C4-2B (cell line): ENCODE data around the gene ANKRD6.

ENCODE experiments used
- ZFX ChIP-seq: fragments of 450-650 bp; IDR thresholded peaks from 2 replicates; pipeline ENCODE4 v1.6.1; 2017
- TF ChIP-seq, protein P1 (sequence below): fragments of 450-650 bp; conservative IDR thresholded peaks from 2 replicates; pipeline ENCODE4 v1.5.1; 2017; ENCODE audit warnings: mild to moderate bottlenecking

DNA sequence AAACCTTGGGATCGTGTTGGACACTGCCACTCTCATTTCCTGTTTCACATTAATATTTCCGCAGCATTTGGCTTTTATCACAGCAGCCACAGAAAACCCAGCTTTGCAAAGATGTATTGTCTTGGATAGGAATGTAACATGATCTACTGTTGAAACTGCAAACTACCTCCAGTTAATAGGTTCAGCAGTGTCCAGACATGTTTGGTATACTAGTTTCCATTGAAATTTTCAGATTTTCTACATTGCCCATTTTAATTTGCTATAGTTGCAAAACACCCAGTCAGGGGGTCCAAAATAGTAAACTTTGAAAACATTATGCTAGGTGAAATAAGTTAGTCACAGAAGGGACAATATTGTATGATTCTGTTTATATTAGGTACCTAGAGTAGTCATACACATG, 3.3 kb downstream of the ANKRD6 start:
- TF ChIP-seq, protein P1, sequence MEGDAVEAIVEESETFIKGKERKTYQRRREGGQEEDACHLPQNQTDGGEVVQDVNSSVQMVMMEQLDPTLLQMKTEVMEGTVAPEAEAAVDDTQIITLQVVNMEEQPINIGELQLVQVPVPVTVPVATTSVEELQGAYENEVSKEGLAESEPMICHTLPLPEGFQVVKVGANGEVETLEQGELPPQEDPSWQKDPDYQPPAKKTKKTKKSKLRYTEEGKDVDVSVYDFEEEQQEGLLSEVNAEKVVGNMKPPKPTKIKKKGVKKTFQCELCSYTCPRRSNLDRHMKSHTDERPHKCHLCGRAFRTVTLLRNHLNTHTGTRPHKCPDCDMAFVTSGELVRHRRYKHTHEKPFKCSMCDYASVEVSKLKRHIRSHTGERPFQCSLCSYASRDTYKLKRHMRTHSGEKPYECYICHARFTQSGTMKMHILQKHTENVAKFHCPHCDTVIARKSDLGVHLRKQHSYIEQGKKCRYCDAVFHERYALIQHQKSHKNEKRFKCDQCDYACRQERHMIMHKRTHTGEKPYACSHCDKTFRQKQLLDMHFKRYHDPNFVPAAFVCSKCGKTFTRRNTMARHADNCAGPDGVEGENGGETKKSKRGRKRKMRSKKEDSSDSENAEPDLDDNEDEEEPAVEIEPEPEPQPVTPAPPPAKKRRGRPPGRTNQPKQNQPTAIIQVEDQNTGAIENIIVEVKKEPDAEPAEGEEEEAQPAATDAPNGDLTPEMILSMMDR, result no peak
- TF ChIP-seq ZFX, result no peak
